ENCODE data around the gene RABGEF1.
"Not testable (repeated sequence)": the region's sequence is repeated elsewhere in the genome, so short reads cannot be mapped to it uniquely, and the experiment has no call there.

RABGEF1 gene

GRCh38 chr7:66824041-66824440 lies 83.5 kb downstream of the RABGEF1 start:
- no peak for TF ChIP-seq SUZ12 (IDR thresholded peaks at IDR 0.05)
- TF ChIP-seq FOXK2 (IDR thresholded peaks at IDR 0.05): no peak
- no peak for TF ChIP-seq BHLHE40 (IDR thresholded peaks at IDR 0.05; ENCODE audit: borderline replicate concordance)
- TF ChIP-seq HDGF (IDR thresholded peaks at IDR 0.05; ENCODE audit: borderline replicate concordance): no peak
- TF ChIP-seq NFRKB (IDR thresholded peaks at IDR 0.05): no peak
- no peak for TF ChIP-seq ZNF384 (IDR thresholded peaks at IDR 0.05)
- no peak for TF ChIP-seq ARNT (IDR thresholded peaks at IDR 0.05)
- no peak for TF ChIP-seq ELF4 (IDR thresholded peaks at IDR 0.05)
- TF ChIP-seq FOXM1 (IDR thresholded peaks at IDR 0.05; ENCODE audit: borderline replicate concordance): no peak
- no peak for TF ChIP-seq L3MBTL2 (conservative IDR thresholded peaks at IDR 0.05)
- no peak for TF ChIP-seq PKNOX1 (IDR thresholded peaks at IDR 0.05)
- no peak for TF ChIP-seq LEF1 (IDR thresholded peaks at IDR 0.05; ENCODE audit: borderline replicate concordance)
- POLR2A ChIA-PET: interaction anchor here (1.6 kb wide), 1 partner anchor 21 kb away, joined by 7 read pairs; no protein-coding TSS in a partner anchor

DNA sequence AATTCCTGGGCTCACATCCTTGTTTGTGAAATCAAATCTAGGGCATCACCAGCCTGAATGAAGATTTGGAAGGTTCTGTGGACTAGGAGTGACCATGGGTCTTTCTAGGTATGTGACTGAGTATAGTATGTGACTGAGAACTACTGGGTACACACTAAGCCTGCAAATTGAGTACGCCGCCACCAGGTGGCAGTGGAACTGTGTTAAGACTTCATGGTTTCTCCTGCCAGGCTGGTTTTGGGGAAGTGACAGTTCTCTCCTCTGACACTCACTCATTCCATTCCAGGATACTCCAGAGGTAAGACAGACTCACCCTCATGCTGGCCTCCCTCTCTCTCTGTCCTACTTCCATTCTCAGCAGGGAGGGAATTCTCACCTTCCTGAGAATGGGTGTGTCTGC lies 85.0 kb downstream of the RABGEF1 start:
- DNase-seq (ENCODE audit: extremely low spot score); POLR2A ChIA-PET: not testable (repeated sequence)
- CTCF ChIA-PET: interaction anchor here (0.6 kb wide), 1 partner anchor 184 kb away, joined by 3 read pairs; no protein-coding TSS in a partner anchor

More at GRCh38 chr7:66824041-66824440, 83.5 kb downstream of the RABGEF1 start:
- CTCF ChIA-PET: no interaction called here
- DNase-seq (ENCODE audit: extremely low spot score): no peak

GRCh38 chr7:66826649-66827048 lies 86.1 kb downstream of the RABGEF1 start:
- ChIA-PET POLR2A (no interaction called here), CTCF (no interaction called here)
- no peak for TF ChIP-seq PKNOX1 (IDR thresholded peaks at IDR 0.05)
- no peak for TF ChIP-seq FOXA1 (IDR thresholded peaks at IDR 0.05)
- no peak for DNase-seq (ENCODE audit: extremely low spot score)

DNA sequence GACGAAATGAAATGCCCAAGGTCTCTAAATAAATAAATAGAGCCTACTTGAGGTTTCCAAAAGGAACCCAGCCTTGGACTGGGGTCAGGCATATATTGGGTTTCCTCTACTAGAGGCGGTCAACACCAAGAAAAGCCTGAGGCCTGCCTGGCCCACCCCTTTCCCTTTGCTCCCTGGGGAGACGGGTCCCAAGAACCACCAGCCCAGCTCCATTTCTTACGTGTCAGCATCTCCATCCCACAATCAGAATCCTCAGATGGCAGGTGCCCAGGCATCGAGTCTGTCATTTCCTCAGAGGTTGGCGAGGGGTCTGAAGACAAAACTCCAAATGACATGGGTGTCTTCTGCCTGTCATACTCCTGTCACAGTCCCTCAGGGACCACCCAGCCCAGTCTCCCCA lies 90.4 kb downstream of the RABGEF1 start:
- DNase-seq (ENCODE audit: extremely low spot score); CTCF ChIA-PET: not testable (repeated sequence)
- POLR2A ChIA-PET: interaction anchor here (2.1 kb wide), 1 partner anchor 13 kb away, joined by 7 read pairs; no protein-coding TSS in a partner anchor

DNA sequence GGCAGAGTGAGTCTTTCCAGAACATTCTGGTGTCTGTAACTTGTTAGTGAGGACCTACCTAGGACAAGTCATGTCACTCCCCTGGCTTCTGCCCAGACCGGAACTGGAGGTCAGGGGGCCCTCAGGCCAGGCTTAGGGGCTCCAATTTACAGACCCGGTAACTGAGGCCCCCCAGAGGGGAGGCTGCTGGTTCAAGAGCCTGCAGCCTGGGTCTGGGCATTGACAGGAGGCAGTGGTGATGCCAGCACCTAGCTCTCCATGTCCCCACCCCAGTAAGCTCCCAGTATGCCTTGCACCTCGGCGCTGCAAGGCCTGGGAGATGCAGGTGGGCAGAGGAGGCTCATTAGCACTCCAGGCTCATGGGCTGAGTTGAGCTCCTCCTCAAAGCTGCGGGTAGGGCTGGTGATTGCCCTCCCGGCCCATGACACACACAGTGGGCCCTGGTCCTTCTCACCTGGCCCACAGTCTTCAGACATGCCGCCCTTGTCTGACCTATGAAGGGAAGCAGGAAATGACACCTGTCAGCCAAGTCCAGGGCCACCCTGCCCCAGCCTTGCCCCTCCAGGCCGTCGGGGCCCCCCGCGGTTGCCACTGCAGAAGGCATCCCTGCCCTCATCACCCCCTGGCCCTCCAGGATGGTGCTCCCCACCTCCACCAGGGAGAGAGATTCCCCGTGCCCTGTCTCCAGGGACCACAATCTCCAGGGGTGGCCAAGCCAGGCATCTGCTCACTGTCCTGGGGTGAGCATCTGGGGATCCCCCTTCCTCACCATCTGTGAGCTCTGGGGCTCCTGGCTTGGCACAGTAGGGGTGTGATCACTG lies 92.2 kb downstream of the RABGEF1 start:
- TF ChIP-seq NFRKB (IDR thresholded peaks at IDR 0.05) (no peak), FOXM1 (IDR thresholded peaks at IDR 0.05; ENCODE audit: borderline replicate concordance) (no peak), BHLHE40 (IDR thresholded peaks at IDR 0.05; ENCODE audit: borderline replicate concordance) (no peak), TARDBP (IDR thresholded peaks at IDR 0.05) (no peak), ZNF384 (IDR thresholded peaks at IDR 0.05) (no peak), SUZ12 (IDR thresholded peaks at IDR 0.05) (no peak), HDGF (IDR thresholded peaks at IDR 0.05; ENCODE audit: borderline replicate concordance) (no peak), FOXK2 (IDR thresholded peaks at IDR 0.05) (no peak), ARNT (IDR thresholded peaks at IDR 0.05) (no peak), L3MBTL2 (conservative IDR thresholded peaks at IDR 0.05) (no peak), SP1 (IDR thresholded peaks at IDR 0.05) (no peak), ELF4 (IDR thresholded peaks at IDR 0.05) (no peak), LEF1 (IDR thresholded peaks at IDR 0.05; ENCODE audit: borderline replicate concordance) (no peak), CTBP1 (IDR thresholded peaks at IDR 0.05; ENCODE audit: borderline replicate concordance) (no peak), PKNOX1 (IDR thresholded peaks at IDR 0.05) (no peak), FOXA1 (IDR thresholded peaks at IDR 0.05) (no peak)
- POLR2A ChIA-PET: interaction anchor here (2.1 kb wide), 1 partner anchor 12 kb away, joined by 10 read pairs; no protein-coding TSS in a partner anchor
- CTCF ChIA-PET: no interaction called here
- no peak for DNase-seq (ENCODE audit: extremely low spot score)

- no peak for DNase-seq (ENCODE audit: extremely low spot score)
- ChIA-PET POLR2A (no interaction called here), CTCF (no interaction called here)
- TF ChIP-seq ARNT (IDR thresholded peaks at IDR 0.05) (no peak), FOXA1 (IDR thresholded peaks at IDR 0.05) (no peak), TARDBP (IDR thresholded peaks at IDR 0.05) (no peak)
Observed at GRCh38 chr7:66837007-66837406, 96.5 kb downstream of the RABGEF1 start.

GRCh38 chr7:66837661-66838060 lies 97.1 kb downstream of the RABGEF1 start:
- ChIA-PET CTCF (no interaction called here), POLR2A (no interaction called here)
- TF ChIP-seq HDGF (IDR thresholded peaks at IDR 0.05; ENCODE audit: borderline replicate concordance): no peak
- no peak for TF ChIP-seq SP1 (IDR thresholded peaks at IDR 0.05)
- no peak for TF ChIP-seq FOXK2 (IDR thresholded peaks at IDR 0.05)
- no peak for TF ChIP-seq CTBP1 (IDR thresholded peaks at IDR 0.05; ENCODE audit: borderline replicate concordance)
- no peak for TF ChIP-seq L3MBTL2 (conservative IDR thresholded peaks at IDR 0.05)
- TF ChIP-seq PKNOX1 (IDR thresholded peaks at IDR 0.05): no peak
- no peak for TF ChIP-seq ELF4 (IDR thresholded peaks at IDR 0.05)
- no peak for TF ChIP-seq TARDBP (IDR thresholded peaks at IDR 0.05)
- TF ChIP-seq ARNT (IDR thresholded peaks at IDR 0.05): no peak
- no peak for TF ChIP-seq FOXA1 (IDR thresholded peaks at IDR 0.05)
- DNase-seq (ENCODE audit: extremely low spot score): no peak

Measured in HEK293T (cell line).